B cell (primary cell): Measurements from ENCODE around the gene TSC22D2.

Source experiments
- EZH2 ChIP-seq: IDR thresholded peaks from 2 replicates; pipeline ENCODE4 v1.6.1; 2012; ENCODE audit warnings: borderline replicate concordance, low read depth, mild to moderate bottlenecking, moderate library complexity, low read length; ENCODE audit not compliant: insufficient read depth, poor library complexity, severe bottlenecking
- TF ChIP-seq, protein P1 (sequence below): fragments of 200-600 bp; IDR thresholded peaks from one replicate; pipeline ENCODE4 v1.8.0; 2022; ENCODE audit warnings: antibody characterized with exemption, mild to moderate bottlenecking

DNA sequence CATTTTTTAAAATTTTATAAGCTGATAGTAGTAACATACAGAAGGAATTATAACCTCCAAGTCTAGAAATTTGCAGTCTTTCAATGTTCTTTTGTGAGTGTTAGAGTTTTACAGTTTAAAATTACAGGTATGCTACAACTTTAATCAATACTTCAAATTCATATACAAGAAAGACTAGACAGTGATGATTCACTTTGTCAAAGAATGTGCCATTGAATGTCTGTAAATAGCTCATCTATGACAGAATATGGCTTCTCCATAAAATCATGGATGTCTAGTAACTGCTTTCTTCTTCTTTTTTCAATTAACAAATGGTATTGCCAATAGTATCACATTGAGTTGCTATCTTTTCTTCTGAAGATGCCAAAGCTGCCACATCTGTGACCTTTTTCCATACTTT, 4.1 kb upstream of the TSC22D2 start:
- TF ChIP-seq, protein P1, sequence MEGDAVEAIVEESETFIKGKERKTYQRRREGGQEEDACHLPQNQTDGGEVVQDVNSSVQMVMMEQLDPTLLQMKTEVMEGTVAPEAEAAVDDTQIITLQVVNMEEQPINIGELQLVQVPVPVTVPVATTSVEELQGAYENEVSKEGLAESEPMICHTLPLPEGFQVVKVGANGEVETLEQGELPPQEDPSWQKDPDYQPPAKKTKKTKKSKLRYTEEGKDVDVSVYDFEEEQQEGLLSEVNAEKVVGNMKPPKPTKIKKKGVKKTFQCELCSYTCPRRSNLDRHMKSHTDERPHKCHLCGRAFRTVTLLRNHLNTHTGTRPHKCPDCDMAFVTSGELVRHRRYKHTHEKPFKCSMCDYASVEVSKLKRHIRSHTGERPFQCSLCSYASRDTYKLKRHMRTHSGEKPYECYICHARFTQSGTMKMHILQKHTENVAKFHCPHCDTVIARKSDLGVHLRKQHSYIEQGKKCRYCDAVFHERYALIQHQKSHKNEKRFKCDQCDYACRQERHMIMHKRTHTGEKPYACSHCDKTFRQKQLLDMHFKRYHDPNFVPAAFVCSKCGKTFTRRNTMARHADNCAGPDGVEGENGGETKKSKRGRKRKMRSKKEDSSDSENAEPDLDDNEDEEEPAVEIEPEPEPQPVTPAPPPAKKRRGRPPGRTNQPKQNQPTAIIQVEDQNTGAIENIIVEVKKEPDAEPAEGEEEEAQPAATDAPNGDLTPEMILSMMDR, result no peak
- TF ChIP-seq EZH2, result no peak
